ENCODE results near the gene FNIP1.
"Not testable (repeated sequence)": the region's sequence is repeated elsewhere in the genome, so short reads cannot be mapped to it uniquely, and the experiment has no call there.

FNIP1 gene

DNA sequence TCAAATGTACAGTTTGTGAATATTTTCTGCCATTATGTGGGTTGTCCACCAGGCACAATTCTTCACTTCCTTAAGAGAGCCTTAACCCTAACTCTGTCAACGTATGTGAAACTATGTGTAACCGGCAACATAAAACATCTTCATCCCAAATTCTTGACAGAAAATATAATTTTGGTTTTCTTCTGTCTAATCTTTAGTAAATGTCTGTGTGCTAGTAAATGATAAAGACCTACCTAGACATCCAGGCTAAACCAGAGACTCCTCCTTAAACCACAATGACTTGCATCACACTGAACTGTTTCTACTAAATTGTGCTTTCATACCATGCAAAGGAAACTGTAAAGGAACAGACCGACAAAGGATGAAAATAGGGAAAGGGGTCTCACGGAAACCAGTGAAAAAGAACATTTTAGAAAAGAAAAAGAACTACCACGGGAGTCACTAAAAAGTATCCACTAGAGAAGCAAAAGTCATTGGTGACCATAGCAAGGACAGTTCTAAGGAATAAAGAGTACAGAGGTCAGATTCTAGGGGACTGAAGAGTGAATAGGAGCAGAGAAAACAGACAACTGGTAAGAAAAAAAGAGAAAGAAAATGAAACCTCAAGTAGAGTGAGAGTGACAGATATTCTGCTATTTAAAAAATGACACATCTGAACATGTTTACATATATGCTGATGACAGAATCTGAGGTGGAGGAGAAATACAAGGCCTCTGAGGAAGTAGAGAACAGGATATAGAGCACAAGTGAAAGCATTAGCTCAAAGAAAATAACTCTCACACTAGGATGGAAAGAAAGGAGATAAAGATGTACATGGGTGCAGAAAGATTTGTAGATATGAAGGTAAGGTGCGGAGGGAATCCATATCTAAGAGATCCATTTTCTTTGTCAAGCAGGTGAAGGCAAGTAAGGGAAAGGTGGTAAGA, 49.4 kb downstream of the FNIP1 start:
- no peak for DNase-seq (ENCODE audit: extremely low spot score)
- POLR2A ChIA-PET: no interaction called here
- CTCF ChIA-PET: no interaction called here
- no peak for TF ChIP-seq ZNF384 (IDR thresholded peaks at IDR 0.05)
- no peak for TF ChIP-seq FOXA1 (IDR thresholded peaks at IDR 0.05)

GRCh38 chr5:131746423-131746822, 50.4 kb downstream of the FNIP1 start:
- no peak for TF ChIP-seq LEF1 (IDR thresholded peaks at IDR 0.05; ENCODE audit: borderline replicate concordance)
- no peak for TF ChIP-seq HDGF (IDR thresholded peaks at IDR 0.05; ENCODE audit: borderline replicate concordance)
- no peak for TF ChIP-seq SUZ12 (IDR thresholded peaks at IDR 0.05)
- no peak for TF ChIP-seq FOXK2 (IDR thresholded peaks at IDR 0.05)
- TF ChIP-seq ELF4 (IDR thresholded peaks at IDR 0.05): no peak
- TF ChIP-seq FOXM1 (IDR thresholded peaks at IDR 0.05; ENCODE audit: borderline replicate concordance): no peak
- ChIA-PET POLR2A (no interaction called here), CTCF (no interaction called here)
- no peak for DNase-seq (ENCODE audit: extremely low spot score)

DNA sequence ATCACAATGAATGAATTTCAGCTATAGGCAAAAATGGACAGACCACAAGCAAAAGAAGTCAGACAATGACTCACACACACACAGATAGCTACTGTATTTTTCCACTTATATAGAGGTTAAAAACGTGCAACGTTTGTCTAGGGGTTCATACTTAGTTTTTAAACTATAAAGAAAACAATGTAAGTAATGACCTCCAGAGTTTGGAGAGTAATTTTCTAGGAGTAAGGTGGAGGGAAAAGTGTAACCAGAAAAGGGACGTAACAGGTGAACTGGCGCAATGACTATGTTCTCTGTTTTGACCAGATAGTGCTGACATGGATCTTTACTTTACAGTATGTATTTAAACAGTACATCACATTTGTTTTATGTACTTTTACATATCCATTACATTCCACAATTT, 51.1 kb downstream of the FNIP1 start:
- CTCF ChIA-PET: no interaction called here
- DNase-seq (ENCODE audit: extremely low spot score): no peak
- TF ChIP-seq FOXA1 (IDR thresholded peaks at IDR 0.05) (no peak), HDGF (IDR thresholded peaks at IDR 0.05; ENCODE audit: borderline replicate concordance) (no peak), TARDBP (IDR thresholded peaks at IDR 0.05) (no peak), FOXM1 (IDR thresholded peaks at IDR 0.05; ENCODE audit: borderline replicate concordance) (no peak), CTBP1 (IDR thresholded peaks at IDR 0.05; ENCODE audit: borderline replicate concordance) (no peak), FOXK2 (IDR thresholded peaks at IDR 0.05) (no peak), SUZ12 (IDR thresholded peaks at IDR 0.05) (no peak), BHLHE40 (IDR thresholded peaks at IDR 0.05; ENCODE audit: borderline replicate concordance) (no peak), NFRKB (IDR thresholded peaks at IDR 0.05) (no peak), LEF1 (IDR thresholded peaks at IDR 0.05; ENCODE audit: borderline replicate concordance) (no peak), ZNF384 (IDR thresholded peaks at IDR 0.05) (no peak), L3MBTL2 (conservative IDR thresholded peaks at IDR 0.05) (no peak), SP1 (IDR thresholded peaks at IDR 0.05) (no peak), PKNOX1 (IDR thresholded peaks at IDR 0.05) (no peak), ELF4 (IDR thresholded peaks at IDR 0.05) (no peak)
- POLR2A ChIA-PET: no interaction called here

DNA sequence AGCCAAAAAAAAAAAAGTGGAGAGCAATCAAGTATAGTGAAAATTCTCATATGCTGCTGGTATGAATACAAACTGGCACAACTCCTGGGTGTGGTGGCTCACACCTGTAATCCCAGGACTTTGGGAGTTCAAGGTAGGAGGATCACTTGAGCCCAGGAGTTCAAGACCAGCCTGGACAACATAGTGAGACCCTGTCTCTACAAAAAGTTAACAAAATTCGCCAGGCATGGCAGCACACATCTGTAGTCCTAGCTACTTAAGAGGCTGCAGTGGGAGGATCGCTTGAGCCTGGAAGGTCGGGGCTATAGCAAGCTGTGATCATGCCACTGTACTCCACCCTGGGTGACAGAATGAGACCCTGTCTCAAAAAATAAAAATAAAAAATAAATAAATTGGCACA, 51.7 kb downstream of the FNIP1 start:
- TF ChIP-seq LEF1 (IDR thresholded peaks at IDR 0.05; ENCODE audit: borderline replicate concordance): no peak
- no peak for TF ChIP-seq FOXK2 (IDR thresholded peaks at IDR 0.05)
- no peak for TF ChIP-seq SP1 (IDR thresholded peaks at IDR 0.05)
- TF ChIP-seq TARDBP (IDR thresholded peaks at IDR 0.05): no peak
- TF ChIP-seq SUZ12 (IDR thresholded peaks at IDR 0.05): no peak
- POLR2A ChIA-PET: no interaction called here
- no peak for DNase-seq (ENCODE audit: extremely low spot score)
- CTCF ChIA-PET: no interaction called here

- TF ChIP-seq CTBP1 (IDR thresholded peaks at IDR 0.05; ENCODE audit: borderline replicate concordance) (no peak), PKNOX1 (IDR thresholded peaks at IDR 0.05) (no peak), FOXK2 (IDR thresholded peaks at IDR 0.05) (no peak)
- DNase-seq (ENCODE audit: extremely low spot score): no peak
- ChIA-PET CTCF (no interaction called here), POLR2A (no interaction called here)
Observed at GRCh38 chr5:131740477-131740876, 56.3 kb downstream of the FNIP1 start.

- DNase-seq (ENCODE audit: extremely low spot score): no peak
- CTCF ChIA-PET: no interaction called here
- POLR2A ChIA-PET: no interaction called here
- TF ChIP-seq NFRKB (IDR thresholded peaks at IDR 0.05): no peak
- TF ChIP-seq SUZ12 (IDR thresholded peaks at IDR 0.05): no peak
- TF ChIP-seq SP1 (IDR thresholded peaks at IDR 0.05): no peak
- TF ChIP-seq FOXK2 (IDR thresholded peaks at IDR 0.05): no peak
- TF ChIP-seq LEF1 (IDR thresholded peaks at IDR 0.05; ENCODE audit: borderline replicate concordance): no peak
- no peak for TF ChIP-seq FOXM1 (IDR thresholded peaks at IDR 0.05; ENCODE audit: borderline replicate concordance)
- TF ChIP-seq TARDBP (IDR thresholded peaks at IDR 0.05): no peak
- TF ChIP-seq FOXA1 (IDR thresholded peaks at IDR 0.05): no peak
Observed at GRCh38 chr5:131735393-131735792, 61.4 kb downstream of the FNIP1 start.

GRCh38 chr5:131734939-131735338, 61.9 kb downstream of the FNIP1 start:
- CTCF ChIA-PET; DNase-seq (ENCODE audit: extremely low spot score); POLR2A ChIA-PET: not testable (repeated sequence)

- DNase-seq (ENCODE audit: extremely low spot score); CTCF ChIA-PET; POLR2A ChIA-PET: not testable (repeated sequence)
Observed at GRCh38 chr5:131729292-131729691, 67.5 kb downstream of the FNIP1 start.

- CTCF ChIA-PET; DNase-seq (ENCODE audit: extremely low spot score); POLR2A ChIA-PET: not testable (repeated sequence)
Observed at GRCh38 chr5:131724089-131724488, 72.7 kb downstream of the FNIP1 start.

Measured in HEK293T (cell line).